Measurements from ENCODE around the gene TRAK1. TPM values are rescaled to one million over a fixed set of nuclear protein-coding genes. Genes with fewer than 3 reads are reported as not detected.
"Not testable (repeated sequence)": the region's sequence is repeated elsewhere in the genome, so short reads cannot be mapped to it uniquely, and the experiment has no call there.

TRAK1 gene, protein sequence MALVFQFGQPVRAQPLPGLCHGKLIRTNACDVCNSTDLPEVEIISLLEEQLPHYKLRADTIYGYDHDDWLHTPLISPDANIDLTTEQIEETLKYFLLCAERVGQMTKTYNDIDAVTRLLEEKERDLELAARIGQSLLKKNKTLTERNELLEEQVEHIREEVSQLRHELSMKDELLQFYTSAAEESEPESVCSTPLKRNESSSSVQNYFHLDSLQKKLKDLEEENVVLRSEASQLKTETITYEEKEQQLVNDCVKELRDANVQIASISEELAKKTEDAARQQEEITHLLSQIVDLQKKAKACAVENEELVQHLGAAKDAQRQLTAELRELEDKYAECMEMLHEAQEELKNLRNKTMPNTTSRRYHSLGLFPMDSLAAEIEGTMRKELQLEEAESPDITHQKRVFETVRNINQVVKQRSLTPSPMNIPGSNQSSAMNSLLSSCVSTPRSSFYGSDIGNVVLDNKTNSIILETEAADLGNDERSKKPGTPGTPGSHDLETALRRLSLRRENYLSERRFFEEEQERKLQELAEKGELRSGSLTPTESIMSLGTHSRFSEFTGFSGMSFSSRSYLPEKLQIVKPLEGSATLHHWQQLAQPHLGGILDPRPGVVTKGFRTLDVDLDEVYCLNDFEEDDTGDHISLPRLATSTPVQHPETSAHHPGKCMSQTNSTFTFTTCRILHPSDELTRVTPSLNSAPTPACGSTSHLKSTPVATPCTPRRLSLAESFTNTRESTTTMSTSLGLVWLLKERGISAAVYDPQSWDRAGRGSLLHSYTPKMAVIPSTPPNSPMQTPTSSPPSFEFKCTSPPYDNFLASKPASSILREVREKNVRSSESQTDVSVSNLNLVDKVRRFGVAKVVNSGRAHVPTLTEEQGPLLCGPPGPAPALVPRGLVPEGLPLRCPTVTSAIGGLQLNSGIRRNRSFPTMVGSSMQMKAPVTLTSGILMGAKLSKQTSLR
- 10 to 100 TPM; 29.8 to 51.2 (median 46.7) TPM for polyA plus RNA-seq (ENCODE audit: insufficient read length in 4 of 4)

DNA sequence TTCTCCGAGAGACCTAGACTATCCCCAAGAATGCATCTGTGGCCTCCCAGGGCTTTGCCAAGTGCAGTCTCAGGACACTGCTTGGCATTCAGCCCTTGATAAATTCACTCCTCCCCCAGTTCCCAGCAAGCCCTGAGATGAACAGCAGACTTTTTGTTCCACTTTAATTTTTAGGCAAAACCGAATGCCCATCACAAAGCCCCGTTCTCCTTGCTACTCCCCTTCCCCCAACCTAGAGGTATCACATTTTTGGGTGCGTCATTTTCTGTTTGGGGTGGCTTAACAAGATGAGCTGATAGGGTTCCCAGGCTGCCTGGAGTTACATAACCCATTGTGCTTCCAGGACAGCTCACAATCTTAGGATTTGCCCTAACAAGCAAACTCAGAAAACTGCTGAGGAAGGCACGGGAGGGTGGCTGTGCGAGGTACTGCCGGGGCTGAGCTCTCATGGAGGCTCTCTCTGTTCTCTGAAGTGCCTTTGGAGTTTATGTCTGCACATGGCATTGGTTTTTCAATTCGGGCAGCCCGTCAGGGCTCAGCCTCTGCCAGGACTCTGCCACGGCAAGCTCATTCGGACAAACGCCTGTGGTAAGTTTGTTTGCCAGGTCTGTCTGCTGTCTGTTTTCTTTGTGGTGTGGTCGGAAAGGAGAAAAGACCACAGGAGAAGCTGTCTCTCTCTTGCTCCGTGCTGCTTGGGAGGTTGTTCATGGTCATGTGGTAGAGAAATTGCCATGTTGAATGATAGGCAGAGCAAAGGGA, at the start of gene TRAK1:
TRAK1 (plus strand) TSS at position 385 of the 759 bp plus-strand sequence; CDS start at position 498, 113 bp downstream.
- DNase-seq (ENCODE audit: low read depth in 4 of 4, low spot score in 3 of 4) = no peak

DNA sequence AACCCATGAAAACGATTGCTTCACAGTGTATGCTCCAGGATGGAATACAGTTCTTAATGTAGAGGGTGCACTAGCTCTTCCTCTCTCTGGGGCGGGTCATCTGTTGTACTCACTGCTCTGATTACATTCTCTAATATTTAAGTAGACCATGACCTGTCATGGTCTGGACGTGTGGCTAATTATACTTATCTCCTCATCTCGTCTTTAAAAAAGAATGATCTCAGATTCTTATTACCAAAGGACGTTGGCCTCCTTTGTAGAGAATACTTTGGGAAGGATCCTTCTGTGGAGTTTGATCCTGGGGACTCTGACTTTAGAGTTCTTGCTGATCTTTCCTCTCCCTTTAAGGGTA, 48.4 kb upstream of the TRAK1 start:
- DNase-seq (ENCODE audit: low read depth in 4 of 4, low spot score in 3 of 4) = no peak

DNA sequence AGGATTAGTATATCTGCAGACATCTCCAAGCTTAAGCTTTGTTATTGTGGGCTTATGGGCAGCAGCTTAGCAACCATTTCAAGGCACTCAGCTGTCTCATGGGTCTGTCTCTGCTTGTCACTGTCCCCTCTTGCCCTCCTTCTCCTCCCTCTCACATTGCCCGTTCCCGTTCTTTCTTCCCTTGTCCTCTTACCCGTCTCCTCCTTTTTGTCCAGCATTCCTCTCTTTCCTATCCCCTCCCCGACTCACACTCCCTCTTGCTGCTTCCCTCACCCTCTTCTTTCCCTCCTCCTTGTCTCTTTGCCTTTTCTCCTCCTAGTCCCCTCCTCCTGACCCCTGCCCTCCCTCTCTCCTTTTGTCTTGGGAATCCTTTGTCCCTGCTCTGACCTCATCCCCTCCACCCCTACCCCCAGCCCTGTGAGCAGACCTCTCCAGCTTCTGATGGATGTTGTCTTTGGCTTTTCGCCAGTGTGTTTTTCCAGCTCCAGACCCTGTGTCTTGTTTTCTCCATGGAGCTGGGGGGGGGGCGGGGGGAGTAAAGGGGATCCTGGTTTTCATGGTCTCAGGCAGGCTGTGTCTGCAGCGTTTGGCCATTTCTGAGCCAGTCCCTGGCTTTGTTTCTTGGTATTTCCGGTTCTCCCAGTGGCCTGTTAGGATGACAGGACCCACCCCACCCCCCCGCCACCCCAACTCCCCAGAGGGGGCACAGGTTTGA, 47.9 kb upstream of the TRAK1 start:
- DNase-seq (ENCODE audit: low read depth in 4 of 4, low spot score in 3 of 4) = peak in 1 of 4 donors; percentile 90

DNA sequence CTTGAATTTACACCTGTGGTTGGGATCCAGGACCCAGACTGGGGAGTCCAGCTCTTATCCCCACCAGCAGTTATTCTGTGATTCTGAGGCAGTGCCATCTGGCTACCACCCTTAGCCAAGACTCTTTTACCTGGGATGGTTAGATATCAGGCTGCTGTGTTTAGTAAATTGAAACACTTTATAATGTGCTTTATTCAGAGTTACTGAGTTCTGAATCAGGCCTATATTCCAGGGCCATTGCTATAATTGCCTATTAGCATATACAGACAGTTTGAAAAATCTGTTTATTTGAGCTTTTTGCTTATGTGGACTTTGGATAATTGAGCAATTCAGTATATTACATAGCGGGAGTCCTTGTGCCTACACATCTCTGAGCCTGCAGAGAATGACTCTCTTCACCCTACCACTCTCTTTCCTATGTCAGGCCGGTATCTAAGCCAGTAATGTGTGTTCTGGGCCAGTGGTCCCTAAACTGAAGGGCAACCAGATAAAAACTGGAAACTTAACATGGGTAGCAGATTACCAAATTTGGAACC, 45.4 kb upstream of the TRAK1 start:
- DNase-seq (ENCODE audit: low read depth in 4 of 4, low spot score in 3 of 4) = no peak

DNA sequence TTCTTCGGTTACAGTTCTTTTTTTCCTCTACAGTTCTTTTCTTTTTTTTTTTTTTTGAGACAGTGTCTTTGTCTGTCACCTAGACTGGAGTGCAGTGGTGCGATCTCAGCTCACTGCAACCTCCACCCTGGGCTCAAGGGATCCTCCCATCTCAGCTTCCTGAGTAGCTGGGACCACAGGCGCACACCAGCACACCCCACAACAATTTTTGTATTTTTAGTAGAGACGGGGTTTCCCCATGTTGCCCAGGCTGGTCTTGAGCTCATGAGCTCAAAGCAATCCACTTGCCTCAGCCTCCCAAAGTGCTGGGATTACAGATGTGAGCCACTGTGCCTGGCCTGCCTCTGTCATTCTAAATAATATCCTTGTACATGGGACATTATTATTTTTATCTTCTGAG, 42.6 kb upstream of the TRAK1 start:
- DNase-seq (ENCODE audit: low read depth in 4 of 4, low spot score in 3 of 4) = not testable (repeated sequence)

DNA sequence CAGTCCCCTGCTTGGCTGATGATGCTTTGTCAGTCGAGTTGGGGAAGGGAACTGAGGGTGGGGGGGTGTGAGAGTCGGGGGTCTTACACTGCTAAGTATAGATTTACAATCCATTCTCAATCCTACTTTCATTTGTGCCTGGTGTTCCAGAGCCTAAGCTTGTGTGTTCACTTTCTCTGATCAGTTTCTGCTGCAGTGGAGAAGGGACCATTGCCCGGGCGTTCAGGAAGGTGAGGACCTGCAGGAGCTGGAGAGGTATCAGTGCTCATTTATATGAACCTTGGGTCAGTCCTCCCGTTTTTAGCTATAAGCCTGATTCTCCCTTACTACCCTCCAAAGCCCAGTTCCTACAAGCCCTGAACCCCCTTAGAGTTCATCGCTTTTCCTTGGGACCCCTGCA, 41.0 kb upstream of the TRAK1 start:
- DNase-seq (ENCODE audit: low read depth in 4 of 4, low spot score in 3 of 4) = no peak

DNA sequence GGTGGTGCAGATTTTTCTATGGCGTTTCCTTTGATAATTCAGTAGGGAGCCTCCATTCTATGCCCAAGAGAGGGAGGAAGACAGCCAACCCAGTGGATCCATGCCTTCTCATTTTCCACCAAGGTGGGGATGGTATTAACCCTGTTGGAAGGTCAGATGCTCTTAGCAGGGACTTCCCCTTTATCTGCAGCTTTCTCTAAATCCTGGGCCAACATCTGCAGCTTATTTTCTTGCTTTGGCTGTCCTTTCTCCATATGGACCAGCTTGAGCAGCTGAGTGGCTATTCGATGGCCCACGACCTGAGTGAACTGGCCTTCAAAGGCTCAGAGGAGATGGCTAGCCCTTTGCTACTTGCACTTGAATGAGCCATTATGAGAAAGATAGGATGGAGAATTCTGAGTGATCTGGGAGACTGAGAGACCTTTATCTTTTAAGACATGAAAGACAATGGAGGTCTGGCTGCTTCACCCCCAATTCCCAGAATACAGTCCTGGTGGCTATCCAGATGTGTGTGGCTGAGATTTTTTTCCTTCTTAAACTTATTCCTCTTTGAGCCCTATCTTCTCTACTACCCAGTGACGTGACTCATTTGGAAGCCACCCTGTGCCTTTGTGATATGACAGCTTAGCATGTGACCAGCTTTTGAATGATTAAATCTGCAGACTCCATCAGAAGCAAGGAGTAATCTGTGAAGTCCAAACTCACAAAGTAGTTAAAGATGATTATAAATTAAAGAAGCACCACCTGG, 39.6 kb upstream of the TRAK1 start:
- DNase-seq (ENCODE audit: low read depth in 4 of 4, low spot score in 3 of 4) = no peak

DNA sequence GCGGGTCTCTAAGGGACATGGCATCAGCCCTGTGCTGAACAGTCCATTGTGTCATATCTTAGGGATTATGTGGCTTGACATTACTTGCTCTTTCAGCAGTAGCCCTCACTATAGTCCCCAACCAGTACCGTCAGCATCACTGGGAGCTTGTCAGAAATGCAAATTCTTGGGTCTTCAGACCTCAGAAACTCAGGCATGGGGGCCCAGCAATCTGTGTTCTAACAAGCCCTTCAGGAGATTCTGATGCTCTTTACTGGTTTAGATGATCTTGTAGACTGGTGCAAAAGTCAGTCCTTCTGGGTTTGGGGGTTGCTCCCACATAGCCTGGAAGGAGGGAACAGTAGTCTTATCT, 39.0 kb upstream of the TRAK1 start:
- DNase-seq (ENCODE audit: low read depth in 4 of 4, low spot score in 3 of 4) = no peak

DNA sequence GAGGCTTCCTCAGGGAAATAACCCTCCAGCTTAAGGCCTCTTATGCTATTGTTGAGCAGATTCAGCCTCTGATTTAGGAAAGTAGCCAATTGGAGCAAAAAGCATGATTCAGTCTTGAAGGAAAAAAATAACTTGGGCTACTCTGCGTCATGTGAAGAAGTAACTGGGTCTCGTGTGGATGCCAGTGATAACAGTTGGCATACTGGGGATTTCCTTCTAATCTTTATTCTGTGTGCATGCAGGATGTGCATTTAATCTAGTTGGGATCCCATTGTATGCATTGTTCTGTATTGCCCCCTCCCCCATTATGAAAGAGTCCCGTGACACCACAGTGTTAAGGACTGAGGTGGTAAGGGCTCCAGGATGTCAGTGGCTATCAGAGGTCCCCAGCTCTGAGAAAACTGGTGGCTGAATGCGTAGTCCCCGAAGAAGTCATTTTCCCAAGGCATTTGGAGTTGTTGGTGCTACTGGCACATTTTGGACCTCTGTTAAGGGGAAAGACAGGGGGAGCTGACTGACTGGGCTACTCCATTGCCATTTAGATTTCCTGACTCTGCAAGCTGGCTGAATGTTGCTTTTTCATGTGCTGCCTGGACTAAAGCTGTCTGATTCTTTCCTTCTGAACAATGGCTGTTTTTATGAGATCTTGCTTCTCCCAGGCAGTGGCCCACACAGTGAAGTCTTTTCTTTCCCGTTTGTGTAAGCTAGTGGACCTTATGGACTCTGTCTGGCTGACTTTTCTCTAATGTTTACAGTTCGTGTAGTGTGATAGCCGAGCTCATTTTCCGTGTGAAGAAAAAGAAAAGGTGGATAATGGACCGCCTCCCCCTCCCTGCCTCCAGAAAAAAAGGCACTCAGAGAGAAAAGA, 38.4 kb upstream of the TRAK1 start:
- DNase-seq (ENCODE audit: low read depth in 4 of 4, low spot score in 3 of 4) = no peak

DNA sequence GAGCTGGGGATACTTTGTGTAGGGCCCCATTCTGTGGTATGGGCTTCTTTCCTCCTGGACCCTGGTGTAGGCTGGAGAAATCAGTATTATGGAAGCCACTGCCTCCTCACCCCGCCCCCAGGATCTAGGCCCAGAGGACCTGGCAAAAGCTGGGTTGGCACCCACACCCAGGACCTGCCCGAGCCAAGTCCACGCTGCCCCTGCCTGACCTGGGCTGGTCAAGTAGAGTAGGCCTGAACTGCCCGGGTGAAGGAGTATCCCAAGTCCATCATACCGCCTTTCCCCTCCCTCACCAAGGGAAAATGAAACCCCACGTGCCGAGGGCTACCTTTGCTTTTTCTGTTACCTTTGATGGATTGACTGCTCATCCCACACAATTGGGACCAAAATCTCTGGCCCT, 37.7 kb upstream of the TRAK1 start:
- DNase-seq (ENCODE audit: low read depth in 4 of 4, low spot score in 3 of 4) = no peak

DNA sequence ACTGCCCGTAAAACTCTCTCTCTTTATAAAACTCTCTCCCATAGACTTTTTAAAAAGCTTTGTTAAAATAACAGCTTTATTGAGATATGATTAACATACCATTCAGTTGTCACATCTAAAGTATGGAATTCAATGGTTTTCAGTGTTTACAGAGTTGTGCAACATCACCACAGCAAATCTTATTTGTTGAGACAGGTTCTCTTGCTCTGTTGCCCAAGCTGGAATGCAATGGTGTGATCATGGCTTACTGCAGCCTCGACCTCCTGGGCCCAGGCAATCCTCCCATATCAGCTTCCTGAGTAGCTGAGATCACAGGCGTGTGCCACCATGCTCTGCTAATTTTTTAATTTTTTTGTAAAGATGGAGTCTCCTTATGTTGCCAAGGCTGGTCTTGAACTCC, 35.9 kb upstream of the TRAK1 start:
- no peak for DNase-seq (ENCODE audit: low read depth in 4 of 4, low spot score in 3 of 4)

DNA sequence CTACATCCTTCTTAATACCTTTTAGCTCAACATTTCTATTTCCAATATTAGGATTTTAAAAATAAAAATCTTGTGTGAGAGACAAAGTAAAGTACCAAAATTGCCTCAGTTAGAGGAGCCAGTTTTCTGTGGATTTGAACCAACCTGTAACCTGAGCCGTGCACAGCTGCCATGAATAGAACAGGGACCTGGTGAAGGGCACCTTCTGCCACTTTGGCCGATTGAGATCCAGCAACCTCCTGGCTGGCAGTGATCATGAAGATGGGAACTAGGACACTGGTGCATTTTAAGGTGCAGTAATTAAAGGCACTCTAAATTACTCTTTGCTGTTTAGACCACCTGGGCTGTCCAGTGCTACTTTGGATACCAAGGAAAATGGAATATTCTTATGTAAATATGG, 34.3 kb upstream of the TRAK1 start:
- DNase-seq (ENCODE audit: low read depth in 4 of 4, low spot score in 3 of 4) = no peak

DNA sequence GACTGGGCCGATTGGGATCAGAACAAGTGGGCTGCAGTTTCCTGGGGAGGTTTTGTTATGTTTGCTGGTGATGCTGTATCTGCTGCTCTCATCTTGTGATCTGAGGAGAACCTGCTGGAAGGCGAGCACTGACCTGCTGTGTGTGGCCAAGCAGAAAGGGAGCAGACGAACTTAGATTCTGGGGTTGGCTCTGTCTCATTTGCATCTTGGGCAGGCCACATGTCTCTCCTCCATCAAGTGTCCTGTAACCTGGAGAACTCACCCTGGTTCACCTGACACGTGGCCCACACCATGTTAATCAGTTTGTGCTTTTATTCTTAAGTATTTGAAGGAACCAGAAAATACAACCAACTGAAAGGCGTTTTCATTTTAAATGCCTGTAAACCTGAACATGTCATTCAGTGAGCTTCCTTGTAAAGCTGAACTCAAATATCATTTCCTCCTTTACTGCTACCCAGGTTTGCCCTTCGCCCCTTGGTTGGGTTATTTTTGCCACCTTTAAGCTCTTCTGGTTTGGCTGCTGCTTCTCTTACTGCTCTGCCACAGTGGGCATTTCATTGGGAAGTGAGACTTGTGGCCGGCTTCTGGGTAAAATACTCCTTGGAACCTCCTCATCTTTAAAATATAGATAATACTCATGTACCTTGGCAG, 33.5 kb upstream of the TRAK1 start:
- DNase-seq (ENCODE audit: low read depth in 4 of 4, low spot score in 3 of 4) = no peak

DNA sequence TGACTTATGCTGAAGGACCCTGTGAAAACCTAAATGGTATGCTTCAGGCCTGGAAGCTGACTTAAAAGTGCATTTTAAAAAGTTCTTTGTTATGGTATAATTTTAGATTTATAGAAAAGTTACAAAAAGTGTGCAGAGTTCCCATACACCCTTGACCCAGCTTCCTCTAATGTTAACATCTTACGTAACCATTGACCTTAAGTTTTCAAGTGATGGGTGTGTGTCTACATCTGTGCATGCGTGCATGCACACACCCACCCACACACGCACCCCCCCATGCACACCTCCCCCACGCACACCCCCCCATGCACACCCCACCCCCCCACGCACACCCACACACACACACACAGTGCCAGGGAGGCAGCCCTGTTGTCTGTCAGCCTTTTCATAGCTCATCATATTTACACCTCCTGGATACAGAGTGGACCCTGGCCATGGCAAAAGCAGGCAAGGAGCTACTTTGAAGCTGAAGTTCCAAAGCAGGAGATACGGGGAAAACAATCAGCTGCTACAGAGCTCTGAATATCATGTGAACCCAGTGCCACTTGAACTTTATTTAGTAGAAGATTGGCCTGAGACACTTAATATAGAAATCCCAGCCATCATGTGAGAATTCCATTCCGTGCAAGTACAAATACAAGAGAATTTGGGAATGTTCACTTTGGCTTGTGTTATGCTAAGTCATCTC, 30.0 kb upstream of the TRAK1 start:
- DNase-seq (ENCODE audit: low read depth in 4 of 4, low spot score in 3 of 4) = no peak

DNA sequence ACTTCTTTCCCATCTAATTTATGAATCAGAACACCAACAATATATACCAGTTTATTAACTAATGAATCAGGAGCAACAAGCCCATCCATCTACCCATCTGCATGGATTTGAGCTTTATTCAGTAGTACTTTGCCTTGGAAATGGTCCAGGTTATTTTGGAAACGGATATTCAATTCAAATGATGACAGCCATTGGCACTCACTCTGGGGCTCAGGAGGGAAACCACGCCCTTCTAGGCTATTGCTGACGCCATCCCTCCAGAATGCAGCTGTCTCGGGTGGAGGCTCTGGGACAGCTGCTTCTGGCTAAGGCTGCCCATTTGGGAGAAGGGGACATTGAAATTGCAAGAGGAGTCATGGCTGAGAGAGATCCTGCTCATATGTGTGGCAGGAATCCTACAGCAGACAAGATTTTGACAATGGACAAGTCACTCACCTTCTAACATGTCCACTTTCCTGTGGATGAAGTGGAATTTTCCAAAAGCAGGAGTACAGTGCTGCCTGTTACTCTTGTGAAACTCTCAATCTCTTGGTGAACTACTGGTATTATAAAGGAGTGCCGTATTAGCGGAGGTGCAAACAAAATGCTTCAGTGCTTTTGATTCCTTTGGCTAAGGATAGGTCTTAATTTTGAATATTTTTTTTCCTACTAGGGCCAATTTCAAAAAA, 29.3 kb upstream of the TRAK1 start:
- no peak for DNase-seq (ENCODE audit: low read depth in 4 of 4, low spot score in 3 of 4)

DNA sequence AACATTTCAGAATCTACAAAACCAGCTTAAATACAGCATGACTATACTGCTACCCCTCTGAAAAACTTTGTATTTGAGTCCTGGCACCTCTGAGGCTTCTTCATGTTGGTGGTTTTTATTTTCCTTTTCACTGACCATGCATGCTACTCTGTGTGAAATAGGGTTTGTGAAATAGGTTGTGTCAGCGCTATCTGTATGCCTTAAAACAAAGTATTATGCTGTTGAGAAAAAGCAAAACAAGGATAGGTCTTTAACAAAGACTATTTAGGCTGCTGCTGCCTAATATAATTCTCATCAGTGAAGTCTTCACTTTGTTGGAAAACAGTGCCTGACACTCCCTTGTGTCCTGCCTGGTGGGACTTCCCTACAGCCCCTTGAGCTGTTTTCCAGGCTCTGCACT, 28.7 kb upstream of the TRAK1 start:
- no peak for DNase-seq (ENCODE audit: low read depth in 4 of 4, low spot score in 3 of 4)

DNA sequence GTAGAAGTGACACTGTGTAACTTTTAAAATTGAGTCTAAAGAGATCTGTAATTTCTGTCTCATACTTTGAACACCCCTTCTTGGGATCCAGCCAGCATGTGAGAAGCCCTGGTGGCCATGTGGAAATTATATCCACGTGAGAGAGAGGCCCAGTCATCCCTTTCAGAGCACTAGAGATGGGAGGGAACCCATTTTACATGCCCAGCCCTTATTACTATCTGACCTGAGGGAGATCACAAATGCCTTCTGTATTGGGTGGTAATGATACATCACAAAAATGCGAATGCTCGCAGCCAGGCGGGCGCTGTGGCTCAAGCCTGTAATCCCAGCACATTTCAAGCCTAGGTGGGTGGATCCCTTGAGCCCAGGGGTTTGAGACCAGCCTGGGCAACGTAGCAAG, 27.3 kb upstream of the TRAK1 start:
- DNase-seq (ENCODE audit: low read depth in 4 of 4, low spot score in 3 of 4) = no peak
